GM23248 (cell line): Measurements from ENCODE around the gene PACS1. TPM values are rescaled to one million over a fixed set of nuclear protein-coding genes. Genes with fewer than 3 reads are reported as not detected.
"Not testable (repeated sequence)": the region's sequence is repeated elsewhere in the genome, so short reads cannot be mapped to it uniquely, and the experiment has no call there.

ENCODE experiments used
- DNase-seq: peaks from one replicate; pipeline ENCODE4 v3.0.0-alpha.2; 2015
- H2AFZ ChIP-seq: fragments of 200-600 bp; sonication (generic); 2 replicates; pipeline ENCODE4 v1.6.1; 2016; ENCODE audit warnings: antibody characterized with exemption
- H3F3A ChIP-seq: fragments of 200-600 bp; sonication (generic); 2 replicates; pipeline ENCODE4 v1.6.1; 2016; ENCODE audit warnings: mild to moderate bottlenecking, antibody characterized with exemption, mixed run types; ENCODE audit not compliant: insufficient read depth
- H3K27ac ChIP-seq: fragments of 200-600 bp; sonication (generic); 2 replicates; pipeline ENCODE4 v1.5.1; 2016; ENCODE audit warnings: mild to moderate bottlenecking
- H3K27me3 ChIP-seq: fragments of 200-600 bp; sonication (generic); replicated peaks from 2 replicates; pipeline ENCODE4 v1.6.1; 2016; ENCODE audit warnings: mild to moderate bottlenecking; ENCODE audit not compliant: insufficient read depth
- H3K36me3 ChIP-seq: fragments of 200-600 bp; sonication (generic); 2 replicates; pipeline ENCODE4 v1.6.1; 2016; ENCODE audit warnings: low read depth, mild to moderate bottlenecking
- H3K4me1 ChIP-seq: fragments of 200-600 bp; sonication (generic); 2 replicates; pipeline ENCODE4 v1.6.1; 2016; ENCODE audit warnings: mild to moderate bottlenecking; ENCODE audit not compliant: insufficient read depth
- H3K4me2 ChIP-seq: fragments of 200-600 bp; sonication (generic); one replicate; pipeline ENCODE4 v1.6.1; 2016; ENCODE audit warnings: mild to moderate bottlenecking; ENCODE audit not compliant: unreplicated experiment
- H3K4me3 ChIP-seq: fragments of 200-600 bp; sonication (generic); 2 replicates; pipeline ENCODE4 v1.5.1; 2016; ENCODE audit warnings: mild to moderate bottlenecking
- H3K79me2 ChIP-seq: fragments of 200-600 bp; sonication (generic); 2 replicates; pipeline ENCODE4 v1.6.1; 2016; ENCODE audit warnings: mild to moderate bottlenecking; ENCODE audit not compliant: insufficient read depth
- H3K9ac ChIP-seq: fragments of 200-600 bp; sonication (generic); 2 replicates; pipeline ENCODE4 v1.6.1; 2016; ENCODE audit warnings: mild to moderate bottlenecking
- H3K9me2 ChIP-seq: fragments of 200-600 bp; sonication (generic); 2 replicates; pipeline ENCODE4 v1.6.1; 2016; ENCODE audit warnings: mixed run types, mild to moderate bottlenecking, moderate library complexity; ENCODE audit not compliant: insufficient read depth
- H3K9me3 ChIP-seq: fragments of 200-600 bp; sonication (generic); one replicate; pipeline ENCODE4 v1.6.1; 2017; ENCODE audit warnings: low read depth
- H4K20me1 ChIP-seq: fragments of 200-600 bp; sonication (generic); 2 replicates; pipeline ENCODE4 v1.6.0; 2016; ENCODE audit not compliant: insufficient read depth
- EZH2 ChIP-seq: fragments of 200-600 bp; sonication (generic); IDR thresholded peaks from 2 replicates; pipeline ENCODE4 v1.6.1; 2018; ENCODE audit warnings: antibody characterized with exemption, mild to moderate bottlenecking; ENCODE audit not compliant: insufficient read depth, poor library complexity, severe bottlenecking
- EZH2phosphoT487 ChIP-seq: fragments of 200-600 bp; sonication (generic); IDR thresholded peaks from 2 replicates; pipeline ENCODE4 v1.6.1; 2018; ENCODE audit warnings: antibody characterized with exemption, moderate library complexity, mild to moderate bottlenecking, low read depth; ENCODE audit not compliant: insufficient read depth
- WGBS, 2 experiments: methylation state at CpG; one replicate each; pipeline ENCODE4 v1.1.6; 2015 to 2017; ENCODE audit warnings: low lambda C conversion rate in 2 of 2, low coverage in 1 of 2; ENCODE audit errors: missing lambda C conversion rate in 2 of 2; 5-methylcytosine and 5-hydroxymethylcytosine counted together
- in situ Hi-C: fragments of 300-500 bp; cut with MboI; formaldehyde crosslinking; loops from 2 replicates; pipeline ENCODE4 v1.15.0; 2020
- polyA plus RNA-seq: library from polyadenylated mRNA; unstranded; fragments of >200 nt; fragmentation: Nextera tagmentation; extraction: Ambion mirVana; gene quantifications from 2 replicates; pipeline ENCODE4 v1.2.1, GENCODE V29; 2016
- total RNA-seq: library from RNA; depleted of rRNA; stranded (reverse); fragments of >200 nt; shearing (Covaris generic); gene quantifications from 2 replicates; pipeline ENCODE4 v1.2.3, GENCODE V29; 2014

PACS1 gene
- total and polyA plus RNA-seq, 2 experiments from 2014 or later = 33.2 to 48.9 TPM

- Histone ChIP-seq H3K36me3 (peaks cover 10% of the 10 kb centered on the region; the same call in 1 of the 2 replicates), H3K9me2 (no peaks in the 10 kb centered on the region)
- in situ Hi-C loops = no loop called here
These were observed 205.3 kb downstream of the PACS1 start for GRCh38 chr11:66275396-66275795.

DNA sequence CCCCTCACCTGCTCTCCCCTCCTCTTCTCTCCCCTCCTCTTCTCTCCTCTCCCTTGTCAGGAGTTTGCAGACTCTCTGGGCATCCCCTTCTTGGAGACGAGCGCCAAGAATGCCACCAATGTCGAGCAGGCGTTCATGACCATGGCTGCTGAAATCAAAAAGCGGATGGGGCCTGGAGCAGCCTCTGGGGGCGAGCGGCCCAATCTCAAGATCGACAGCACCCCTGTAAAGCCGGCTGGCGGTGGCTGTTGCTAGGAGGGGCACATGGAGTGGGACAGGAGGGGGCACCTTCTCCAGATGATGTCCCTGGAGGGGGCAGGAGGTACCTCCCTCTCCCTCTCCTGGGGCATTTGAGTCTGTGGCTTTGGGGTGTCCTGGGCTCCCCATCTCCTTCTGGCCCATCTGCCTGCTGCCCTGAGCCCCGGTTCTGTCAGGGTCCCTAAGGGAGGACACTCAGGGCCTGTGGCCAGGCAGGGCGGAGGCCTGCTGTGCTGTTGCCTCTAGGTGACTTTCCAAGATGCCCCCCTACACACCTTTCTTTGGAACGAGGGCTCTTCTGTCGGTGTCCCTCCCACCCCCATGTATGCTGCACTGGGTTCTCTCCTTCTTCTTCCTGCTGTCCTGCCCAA lies 206.0 kb downstream of the PACS1 start:
- no peaks in the 10 kb centered on the region for H3K4me1 ChIP-seq
- TF ChIP-seq EZH2phosphoT487 (no peak), EZH2 (no peak)
- no peaks in the 10 kb centered on the region for H4K20me1 ChIP-seq
- H3K27ac ChIP-seq = no peak overlapping the region
- no peaks in the 10 kb centered on the region for H3K9me2 ChIP-seq
- DNase-seq = no peak
- no peak overlapping the region for H3K9ac ChIP-seq
- H2AFZ ChIP-seq = no peak overlapping the region
- H3K27me3 ChIP-seq = no peaks in the 10 kb centered on the region
- in situ Hi-C loops = no loop called here
- 94 to 95% methylated on average over 14 of the region's 14 CpGs for WGBS, 2 experiments
- peaks cover 10% of the 10 kb centered on the region; the same call in 1 of the 2 replicates for H3K36me3 ChIP-seq
- H3K4me3 ChIP-seq = no peak overlapping the region
- H3K4me2 ChIP-seq = no peak overlapping the region
- no peaks in the 10 kb centered on the region for H3K9me3 ChIP-seq
- H3F3A ChIP-seq = peaks cover 4% of the 10 kb centered on the region
- H3K79me2 ChIP-seq = peaks cover 19% of the 10 kb centered on the region

More at GRCh38 chr11:66275396-66275795, 205.3 kb downstream of the PACS1 start:
- Histone ChIP-seq H2AFZ (no peak overlapping the region), H4K20me1 (0 out of 2 replicates have a peak, but pooled peaks cover 6% of the 10 kb centered on the region), H3K9ac (no peak overlapping the region), H3K27ac (no peak overlapping the region), H3K4me3 (no peak overlapping the region), H3K4me1 (no peaks in the 10 kb centered on the region), H3K4me2 (no peak overlapping the region), H3K27me3 (no peaks in the 10 kb centered on the region), H3K79me2 (peaks cover 26% of the 10 kb centered on the region), H3K9me3 (no peaks in the 10 kb centered on the region), H3F3A (no peaks in the 10 kb centered on the region)
- 98 to 99% methylated on average over 8 of the region's 8 CpGs for WGBS, 2 experiments
- TF ChIP-seq EZH2 = no peak
- no peak for TF ChIP-seq EZH2phosphoT487
- no peak for DNase-seq

DNA sequence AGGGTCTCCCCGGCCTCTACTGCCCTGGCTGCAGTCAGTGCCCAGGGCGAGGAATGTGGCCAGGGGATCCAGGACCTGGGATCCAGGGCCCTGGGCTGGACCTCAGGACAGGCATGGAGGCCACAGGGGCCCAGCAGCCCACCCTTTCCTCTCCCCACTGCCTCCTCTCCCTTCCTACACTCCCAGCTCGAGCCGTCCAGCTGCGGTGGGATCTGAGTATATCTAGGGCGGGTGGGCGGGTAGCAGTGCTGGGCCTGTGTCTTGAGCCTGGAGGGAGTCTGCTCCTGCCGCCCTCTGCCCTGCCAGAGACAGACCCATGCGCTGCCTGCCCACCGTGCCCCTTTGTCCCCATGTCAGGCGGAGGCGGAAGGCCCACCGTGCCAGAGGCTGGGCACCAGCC lies 206.5 kb downstream of the PACS1 start:
- DNase-seq, H3K27ac ChIP-seq, H3K4me3 ChIP-seq, H3K27me3 ChIP-seq, H3F3A ChIP-seq, H4K20me1 ChIP-seq, H3K36me3 ChIP-seq, H2AFZ ChIP-seq, H3K9me3 ChIP-seq, H3K9me2 ChIP-seq, H3K9ac ChIP-seq, H3K4me2 ChIP-seq, in situ Hi-C loops, H3K4me1 ChIP-seq: not testable (repeated sequence)
- 65 to 68% methylated on average over 10 to 13 of the region's 13 CpGs for WGBS, 2 experiments
- peaks cover 14% of the 10 kb centered on the region for H3K79me2 ChIP-seq

GRCh38 chr11:66277064-66277463 lies 207.0 kb downstream of the PACS1 start:
- H3F3A ChIP-seq = peaks cover 14% of the 10 kb centered on the region
- in situ Hi-C loops, H2AFZ ChIP-seq, H3K4me3 ChIP-seq, H3K4me2 ChIP-seq, H3K79me2 ChIP-seq, H3K27me3 ChIP-seq, H4K20me1 ChIP-seq, H3K9me2 ChIP-seq, H3K4me1 ChIP-seq, H3K9me3 ChIP-seq, DNase-seq, H3K36me3 ChIP-seq, H3K27ac ChIP-seq, H3K9ac ChIP-seq: not testable (repeated sequence)
- 66 to 72% methylated on average over 4 of the region's 4 CpGs for WGBS, 2 experiments
